DND-41 (cell line): ENCODE results near the gene TEX44.

Experiments used
- ATAC-seq: fragments of 200-7000 bp; cut with Tn5 transposase; 3 replicates; pipeline ENCODE4 v1.9.1; 2021; ENCODE audit warnings: low read depth; ENCODE audit not compliant: insufficient read depth
- DNase-seq: peaks from one replicate; pipeline ENCODE4 v3.0.0-alpha.2; 2020
- H2AFZ ChIP-seq: 2 replicates; pipeline ENCODE4 v1.6.0; 2012; ENCODE audit warnings: low read depth, low read length
- H3K27ac ChIP-seq: 2 replicates; pipeline ENCODE4 v1.5.1; 2012; ENCODE audit warnings: low read length, inconsistent platforms
- H3K27me3 ChIP-seq: fragments of 200-600 bp; sonication (generic); 2 replicates; pipeline ENCODE4 v1.6.0; 2012; ENCODE audit warnings: low read length, mild to moderate bottlenecking, inconsistent platforms; ENCODE audit not compliant: insufficient read depth, poor library complexity
- H3K36me3 ChIP-seq: 2 replicates; pipeline ENCODE4 v1.5.1; 2012; ENCODE audit warnings: low read length, inconsistent platforms; ENCODE audit not compliant: insufficient read depth
- H3K4me1 ChIP-seq: 2 replicates; pipeline ENCODE4 v1.5.1; 2012; ENCODE audit warnings: mild to moderate bottlenecking, low read length; ENCODE audit not compliant: insufficient read depth
- H3K4me2 ChIP-seq: 2 replicates; pipeline ENCODE4 v1.6.0; 2012; ENCODE audit warnings: mild to moderate bottlenecking, moderate library complexity, low read length, inconsistent platforms; ENCODE audit not compliant: insufficient read depth
- H3K4me3 ChIP-seq, 2 experiments: fragments of 200-600 bp in 1 of 2; shearing (Covaris generic) in 1 of 2; 2 replicates each; pipeline ENCODE4 v1.5.1; 2012 to 2016; ENCODE audit warnings: inconsistent platforms in 2 of 2, low read length in 2 of 2, mild to moderate bottlenecking in 2 of 2, low read depth in 1 of 2, moderate library complexity in 1 of 2
- H3K79me2 ChIP-seq: 2 replicates; pipeline ENCODE4 v1.6.0; 2012; ENCODE audit warnings: low read length, inconsistent platforms; ENCODE audit not compliant: insufficient read depth
- H3K9ac ChIP-seq: 2 replicates; pipeline ENCODE4 v1.6.0; 2012; ENCODE audit warnings: low read depth, mild to moderate bottlenecking, inconsistent platforms, low read length, moderate library complexity
- H3K9me3 ChIP-seq: 2 replicates; pipeline ENCODE4 v1.5.1; 2012; ENCODE audit warnings: low read length, moderate library complexity, mild to moderate bottlenecking, inconsistent platforms; ENCODE audit not compliant: insufficient read depth, severe bottlenecking
- H4K20me1 ChIP-seq: 2 replicates; pipeline ENCODE4 v1.6.0; 2012; ENCODE audit warnings: low read length; ENCODE audit not compliant: insufficient read depth
- CTCF ChIP-seq: IDR thresholded peaks from 2 replicates; pipeline ENCODE4 v1.5.1; 2012; ENCODE audit warnings: borderline replicate concordance, low read length, moderate library complexity, mild to moderate bottlenecking; ENCODE audit not compliant: poor library complexity, severe bottlenecking; ENCODE audit errors: extremely low read depth
- EZH2 ChIP-seq: IDR thresholded peaks from 3 replicates; pipeline ENCODE4 v1.6.1; 2012; ENCODE audit warnings: borderline replicate concordance, low read depth, mild to moderate bottlenecking, moderate library complexity, low read length, inconsistent platforms; ENCODE audit not compliant: severe bottlenecking

TEX44 gene

GRCh38 chr2:231547315-231548110 lies 45.2 kb upstream of the TEX44 start:
- DNase-seq (no peak), ATAC-seq (no peak)
- Histone ChIP-seq H3K4me3 (no peak overlapping the region), H3K27me3 (no peaks in the 10 kb centered on the region), H4K20me1 (no peaks in the 10 kb centered on the region), H3K9me3 (peaks cover 17% of the 10 kb centered on the region), H3K36me3 (no peaks in the 10 kb centered on the region), H3K4me2 (no peak overlapping the region), H3K27ac (no peak overlapping the region), H3K4me1 (peaks cover 23% of the 10 kb centered on the region), H3K79me2 (no peaks in the 10 kb centered on the region), H2AFZ (no peak overlapping the region), H3K9ac (no peak overlapping the region)
- TF ChIP-seq CTCF (no peak), EZH2 (no peak)

- Histone ChIP-seq H3K27ac (no peak overlapping the region), H3K4me1 (peaks cover 23% of the 10 kb centered on the region), H2AFZ (no peak overlapping the region), H4K20me1 (no peaks in the 10 kb centered on the region), H3K36me3 (no peaks in the 10 kb centered on the region), H3K9me3 (peaks cover 18% of the 10 kb centered on the region), H3K27me3 (no peaks in the 10 kb centered on the region), H3K4me3 (no peak overlapping the region), H3K9ac (no peak overlapping the region), H3K4me2 (no peak overlapping the region), H3K79me2 (no peaks in the 10 kb centered on the region)
- no peak for TF ChIP-seq EZH2
- no peak for TF ChIP-seq CTCF
- no peak for DNase-seq
- no peak for ATAC-seq
Observed at GRCh38 chr2:231548752-231549151, 43.9 kb upstream of the TEX44 start.

- Histone ChIP-seq H3K79me2 (no peaks in the 10 kb centered on the region), H3K9me3 (peaks cover 18% of the 10 kb centered on the region), H3K9ac (no peak overlapping the region), H4K20me1 (no peaks in the 10 kb centered on the region), H3K4me1 (peaks cover 23% of the 10 kb centered on the region), H3K4me3 (no peak overlapping the region), H3K27me3 (no peaks in the 10 kb centered on the region), H3K36me3 (no peaks in the 10 kb centered on the region), H3K4me2 (no peak overlapping the region), H3K27ac (no peak overlapping the region), H2AFZ (peak overlapping the region; percentile 47; the same call in 1 of the 2 replicates)
- ATAC-seq, result no peak
- peak; percentile 41 for DNase-seq
- TF ChIP-seq EZH2, result no peak
- TF ChIP-seq CTCF, result no peak
Observed at GRCh38 chr2:231549446-231550239, 43.0 kb upstream of the TEX44 start.
